ENCODE measurements around the gene CDC14B.

GRCh38 chr9:96651626-96652025 is 32.0 kb upstream of the CDC14B start:
- no peak for TF ChIP-seq YY1 (IDR thresholded peaks at IDR 0.05; ENCODE audit: low read depth)
- TF ChIP-seq EGR1 (IDR thresholded peaks at IDR 0.05), result no peak
- no peak for TF ChIP-seq NFIC (IDR thresholded peaks at IDR 0.05)
- TF ChIP-seq FOXM1 (IDR thresholded peaks at IDR 0.05; ENCODE audit: borderline replicate concordance, low read depth), result no peak
- TF ChIP-seq REST (IDR thresholded peaks at IDR 0.05; ENCODE audit: low read depth), result no peak
- no peak for TF ChIP-seq CEBPB (IDR thresholded peaks at IDR 0.05)
- no peak for TF ChIP-seq TAF1 (IDR thresholded peaks at IDR 0.05; ENCODE audit: low read depth)
